HTR-8/SVneo (cell line): ENCODE data around the gene NAA38.

Experiments
- DNase-seq: peaks from one replicate; pipeline ENCODE4 v3.0.0; 2011; ENCODE audit warnings: low spot score, mixed read lengths; ENCODE audit not compliant: insufficient read length
- FAIRE-seq: peaks from 2 replicates; lab custom pipeline; 2011; peaks lifted over from hg19 to GRCh38; lab: Jason Lieb, UNC

NAA38 gene

GRCh38 chr17:7842380-7843256 lies 14.7 kb downstream of the NAA38 start:
- FAIRE-seq: peak; percentile 88
- DNase-seq: peak; percentile 57

GRCh38 chr17:7841915-7842379 lies 15.4 kb downstream of the NAA38 start:
- FAIRE-seq (peak; percentile 86), DNase-seq (peak; percentile 79)

GRCh38 chr17:7841396-7841914 lies 15.9 kb downstream of the NAA38 start:
- FAIRE-seq: peak; percentile 92
- peak; percentile 74 for DNase-seq

GRCh38 chr17:7840875-7841274 lies 16.5 kb downstream of the NAA38 start:
- DNase-seq (no peak), FAIRE-seq (no peak)

- DNase-seq (no peak), FAIRE-seq (no peak)
Measured at GRCh38 chr17:7840441-7840840, 16.9 kb downstream of the NAA38 start.

- DNase-seq (no peak), FAIRE-seq (no peak)
Measured at GRCh38 chr17:7839876-7840261, 17.5 kb downstream of the NAA38 start.

GRCh38 chr17:7839190-7839875 lies 18.0 kb downstream of the NAA38 start:
- DNase-seq (no peak), FAIRE-seq (no peak)

GRCh38 chr17:7838090-7839075 lies 19.0 kb downstream of the NAA38 start:
- DNase-seq (no peak), FAIRE-seq (no peak)

- no peak for DNase-seq
- FAIRE-seq: no peak
Measured at GRCh38 chr17:7837408-7838088, 19.8 kb downstream of the NAA38 start.

- FAIRE-seq (peak; percentile 92), DNase-seq (peak; percentile 87)
Measured at GRCh38 chr17:7836596-7837407, 20.6 kb downstream of the NAA38 start.

- DNase-seq (no peak), FAIRE-seq (no peak)
Measured at GRCh38 chr17:7835814-7836595, 21.4 kb downstream of the NAA38 start.

- peak; percentile 98 for DNase-seq
- FAIRE-seq: peak; percentile 99
Measured at GRCh38 chr17:7834957-7835813, 22.2 kb downstream of the NAA38 start.

GRCh38 chr17:7834542-7834956 lies 22.8 kb downstream of the NAA38 start:
- no peak for DNase-seq
- no peak for FAIRE-seq

GRCh38 chr17:7833795-7834541 lies 23.4 kb downstream of the NAA38 start, which contains the start of gene KDM6B:
Gene KDM6B (plus strand): TSS chr17:7834217. CDS start chr17:7845555, 11,338 bp downstream.
- FAIRE-seq: peak; percentile 96
- peak; percentile 93 for DNase-seq

- no peak for FAIRE-seq
Measured at GRCh38 chr17:7833011-7833794, 24.2 kb downstream of the NAA38 start.

More at GRCh38 chr17:7833011-7833794, 24.2 kb downstream of the NAA38 start:
- no peak for DNase-seq
